SK-N-SH (cell line): Measurements from ENCODE around the gene RIMS1. TPM values are rescaled to one million over a fixed set of nuclear protein-coding genes. Genes with fewer than 3 reads are reported as not detected.
A peak's percentile ranks its signal among the peaks of the same experiment; 100 is the strongest.

Source experiments
- CTCF ChIA-PET: fragments of 300-600, 350-600 bp; formaldehyde crosslinking; extraction: SDS; loops from one replicate; lab custom pipeline; 2021; lab: Yijun Ruan, JAX
- POLR2A ChIA-PET: fragments of 350-600 bp; sonication (Branson Sonifier 250); formaldehyde crosslinking; extraction: SDS; loops from one replicate; lab custom pipeline; 2020; ENCODE audit warnings: antibody characterized with exemption, inconsistent platforms; lab: Yijun Ruan, JAX
- DNase-seq: peaks from one replicate; pipeline ENCODE4 v3.0.0; 2012
- H2AFZ ChIP-seq: fragments of 200-600 bp; sonication (generic); 2 replicates; pipeline ENCODE4 v1.8.1; 2016; ENCODE audit warnings: antibody characterized with exemption, mild to moderate bottlenecking, low read depth
- H3F3A ChIP-seq: fragments of 200-600 bp; sonication (generic); replicated peaks from 2 replicates; pipeline ENCODE3; 2016; ENCODE audit warnings: antibody characterized with exemption, mild to moderate bottlenecking; ENCODE audit not compliant: insufficient read depth
- H3K27ac ChIP-seq, 2 experiments: fragments of 200-500 bp in 1 of 2; fragments of 200-600 bp in 1 of 2; sonication (Bioruptor generic) in 1 of 2; sonication (generic), shearing (Covaris generic) in 1 of 2; 2 replicates each; pipeline versions ENCODE4 v1.5.1 to v1.6.1; 2014 to 2016; ENCODE audit warnings: low read depth in 2 of 2, inconsistent platforms in 1 of 2, low read length in 1 of 2, mild to moderate bottlenecking in 1 of 2, mixed read lengths in 1 of 2
- H3K27me3 ChIP-seq: fragments of 200-600 bp; sonication (generic), shearing (Covaris generic); 2 replicates; pipeline ENCODE4 v1.6.1; 2016; ENCODE audit warnings: mixed run types; ENCODE audit not compliant: insufficient read depth
- H3K36me3 ChIP-seq, 2 experiments: fragments of 200-500 bp in 1 of 2; fragments of 200-600 bp in 1 of 2; sonication (Bioruptor generic) in 1 of 2; sonication (generic) in 1 of 2; replicated peaks in 1 of 2; 2 replicates each; pipeline versions ENCODE3 to v1.5.1; 2014 to 2016; ENCODE audit warnings: low read length in 1 of 2, mild to moderate bottlenecking in 1 of 2; ENCODE audit not compliant: insufficient read depth in 2 of 2, control insufficient read depth in 1 of 2
- H3K4me1 ChIP-seq, 2 experiments: fragments of 200-500 bp in 1 of 2; fragments of 200-600 bp in 1 of 2; sonication (Bioruptor generic) in 1 of 2; sonication (generic), shearing (Covaris generic) in 1 of 2; 2 replicates each; pipeline versions ENCODE4 v1.5.1 to v1.6.1; 2014 to 2016; ENCODE audit warnings: low read depth in 1 of 2, low read length in 1 of 2, mixed run types in 1 of 2; ENCODE audit not compliant: insufficient read depth in 2 of 2, control insufficient read depth in 1 of 2
- H3K4me2 ChIP-seq: fragments of 200-600 bp; sonication (generic), shearing (Covaris generic); 2 replicates; pipeline ENCODE4 v1.6.1; 2017; ENCODE audit warnings: mixed run types
- H3K4me3 ChIP-seq, 2 experiments: fragments of 200-500 bp in 1 of 2; fragments of 200-600 bp in 1 of 2; sonication (Bioruptor generic) in 1 of 2; sonication (generic), shearing (Covaris generic) in 1 of 2; 2 replicates each; pipeline versions ENCODE4 v1.5.1 to v1.8.1; 2014 to 2016; ENCODE audit warnings: low read depth in 2 of 2, inconsistent platforms in 1 of 2, low read length in 1 of 2, mild to moderate bottlenecking in 1 of 2, mixed read lengths in 1 of 2, moderate library complexity in 1 of 2
- H3K79me2 ChIP-seq: fragments of 200-600 bp; sonication (generic); 2 replicates; pipeline ENCODE4 v1.8.1; 2017; ENCODE audit warnings: mild to moderate bottlenecking; ENCODE audit not compliant: insufficient read depth
- H3K9ac ChIP-seq: fragments of 200-600 bp; sonication (generic); 2 replicates; pipeline ENCODE4 v1.6.1; 2017; ENCODE audit warnings: mixed run types
- H3K9me2 ChIP-seq: fragments of 200-600 bp; sonication (generic); 2 replicates; pipeline ENCODE4 v1.6.1; 2017; ENCODE audit warnings: mixed run types
- H3K9me3 ChIP-seq: fragments of 200-600 bp; sonication (generic); 2 replicates; pipeline ENCODE4 v1.6.1; 2017; ENCODE audit warnings: mixed run types, mild to moderate bottlenecking, moderate library complexity
- H4K20me1 ChIP-seq: fragments of 200-600 bp; sonication (generic); 2 replicates; pipeline ENCODE4 v1.6.1; 2017; ENCODE audit warnings: mild to moderate bottlenecking, mixed run types; ENCODE audit not compliant: insufficient read depth
- ELF1 ChIP-seq: IDR thresholded peaks from 2 replicates; pipeline ENCODE4 v1.4.0; 2012
- EP300 ChIP-seq, 2 experiments: IDR thresholded peaks; 2 replicates each; pipeline versions ENCODE4 v1.4.0 to v1.6.1; 2012; ENCODE audit warnings: borderline replicate concordance in 1 of 2, low read depth in 1 of 2, low read length in 1 of 2
- EZH2phosphoT487 ChIP-seq: fragments of 200-600 bp; sonication (generic); IDR thresholded peaks from 2 replicates; pipeline ENCODE4 v1.6.1; 2017; ENCODE audit warnings: low read depth, mixed run types, mild to moderate bottlenecking, antibody characterized with exemption, moderate library complexity, borderline replicate concordance
- FOSL2 ChIP-seq: IDR thresholded peaks from 2 replicates; pipeline ENCODE4 v1.4.0; 2012; ENCODE audit warnings: low read depth, mild to moderate bottlenecking, moderate library complexity, borderline replicate concordance
- FOXM1 ChIP-seq: IDR thresholded peaks from 2 replicates; pipeline ENCODE4 v1.4.0; 2012; ENCODE audit warnings: low read depth, mild to moderate bottlenecking
- NFIC ChIP-seq: IDR thresholded peaks from 2 replicates; pipeline ENCODE4 v1.4.0; 2012; ENCODE audit warnings: borderline replicate concordance
- NRF1 ChIP-seq: IDR thresholded peaks from 2 replicates; pipeline ENCODE4 v1.6.1; 2012; ENCODE audit warnings: low read depth, mild to moderate bottlenecking, low read length
- RFX5 ChIP-seq: IDR thresholded peaks from 2 replicates; pipeline ENCODE4 v1.6.1; 2012; ENCODE audit warnings: mild to moderate bottlenecking, improper control_type of control experiment, low read length
- TCF12 ChIP-seq: IDR thresholded peaks from 2 replicates; pipeline ENCODE4 v1.4.0; 2012
- WGBS: methylation state at CpG from one replicate; pipeline ENCODE4 v1.1.6; 2017; ENCODE audit warnings: low lambda C conversion rate; 5-methylcytosine and 5-hydroxymethylcytosine counted together
- polyA plus RNA-seq, 3 experiments: library from polyadenylated mRNA; depleted of rRNA; stranded (reverse); fragments of >200 nt; gene quantifications; 2 replicates each; pipeline ENCODE4 v1.2.3, GENCODE V29; 2012
- TF ChIP-seq, protein P1 (sequence below): fragments of 150-350 bp; IDR thresholded peaks from 2 replicates; pipeline ENCODE4 v1.6.1; 2017; ENCODE audit warnings: antibody characterized with exemption, low read length, low read depth, borderline replicate concordance
- TF ChIP-seq, protein P2 (sequence below): fragments of 150-350 bp; IDR thresholded peaks from 2 replicates; pipeline ENCODE4 v1.6.1; 2016; ENCODE audit warnings: mild to moderate bottlenecking, low read depth, low read length
- TF ChIP-seq, protein P3 (sequence below): IDR thresholded peaks from 2 replicates; pipeline ENCODE4; 2012
- TF ChIP-seq, protein P4 (sequence below): fragments of 200-600 bp; sonication (generic); IDR thresholded peaks from 2 replicates; pipeline ENCODE4 v1.6.1; 2017; ENCODE audit warnings: antibody characterized with exemption, mild to moderate bottlenecking, moderate library complexity

Gene RIMS1
- polyA plus RNA-seq, 1 of the 3 experiments (the other 2 are of a cell fraction), result 0.20 TPM

DNA sequence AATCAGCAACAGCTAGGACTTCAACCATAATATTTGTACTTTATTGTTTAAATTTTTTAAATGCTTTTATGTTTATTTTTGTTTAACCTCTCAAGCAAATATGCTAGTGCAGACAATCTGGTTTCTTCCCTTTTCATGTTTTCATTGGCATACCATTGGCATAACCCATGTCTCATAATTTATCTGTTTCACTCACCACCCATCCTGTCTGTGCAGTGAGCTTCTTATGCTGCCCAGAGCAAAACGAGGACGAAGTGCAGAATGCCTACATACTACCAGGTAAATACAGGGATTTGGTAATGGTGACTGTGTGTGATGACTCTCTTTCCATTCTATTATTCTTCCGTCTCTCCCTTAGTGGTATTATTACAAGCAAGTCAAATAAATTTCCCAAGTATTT lies 374.1 kb downstream of the RIMS1 start:
- H2AFZ ChIP-seq, result peak overlapping the region; percentile 75
- H3K4me3 ChIP-seq, result peak overlapping the region in 1 of 2 experiments; percentile 18; a peak in 1 of 4 replicates
- no peaks in the 10 kb centered on the region for H4K20me1 ChIP-seq
- H3K36me3 ChIP-seq, result no peaks in the 10 kb centered on the region
- no peaks in the 10 kb centered on the region for H3K9me3 ChIP-seq
- peaks cover 6% of the 10 kb centered on the region for H3F3A ChIP-seq
- H3K27ac ChIP-seq, result peak overlapping the region in 1 of 2 experiments; percentile 54; a peak in 2 of 4 replicates
- H3K9me2 ChIP-seq, result 0 out of 2 replicates have a peak, but pooled peaks cover 3% of the 10 kb centered on the region
- CTCF ChIA-PET, result no interaction called here
- H3K79me2 ChIP-seq, result no peaks in the 10 kb centered on the region
- no peak; a peak in 1 of 4 replicates for TF ChIP-seq EP300 (IDR thresholded peaks at IDR 0.05; ENCODE audit: borderline replicate concordance in 1 of 2, low read depth in 1 of 2, low read length in 1 of 2)
- no peak for TF ChIP-seq ELF1
- peak; percentile 37; the same call in 1 of the 2 replicates for TF ChIP-seq TCF12
- no peak for TF ChIP-seq RFX5
- TF ChIP-seq NRF1, result no peak
- TF ChIP-seq FOXM1, result no peak
- TF ChIP-seq, protein P1, sequence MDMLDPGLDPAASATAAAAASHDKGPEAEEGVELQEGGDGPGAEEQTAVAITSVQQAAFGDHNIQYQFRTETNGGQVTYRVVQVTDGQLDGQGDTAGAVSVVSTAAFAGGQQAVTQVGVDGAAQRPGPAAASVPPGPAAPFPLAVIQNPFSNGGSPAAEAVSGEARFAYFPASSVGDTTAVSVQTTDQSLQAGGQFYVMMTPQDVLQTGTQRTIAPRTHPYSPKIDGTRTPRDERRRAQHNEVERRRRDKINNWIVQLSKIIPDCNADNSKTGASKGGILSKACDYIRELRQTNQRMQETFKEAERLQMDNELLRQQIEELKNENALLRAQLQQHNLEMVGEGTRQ, result no peak
- TF ChIP-seq NFIC, result no peak
- TF ChIP-seq, protein P2, sequence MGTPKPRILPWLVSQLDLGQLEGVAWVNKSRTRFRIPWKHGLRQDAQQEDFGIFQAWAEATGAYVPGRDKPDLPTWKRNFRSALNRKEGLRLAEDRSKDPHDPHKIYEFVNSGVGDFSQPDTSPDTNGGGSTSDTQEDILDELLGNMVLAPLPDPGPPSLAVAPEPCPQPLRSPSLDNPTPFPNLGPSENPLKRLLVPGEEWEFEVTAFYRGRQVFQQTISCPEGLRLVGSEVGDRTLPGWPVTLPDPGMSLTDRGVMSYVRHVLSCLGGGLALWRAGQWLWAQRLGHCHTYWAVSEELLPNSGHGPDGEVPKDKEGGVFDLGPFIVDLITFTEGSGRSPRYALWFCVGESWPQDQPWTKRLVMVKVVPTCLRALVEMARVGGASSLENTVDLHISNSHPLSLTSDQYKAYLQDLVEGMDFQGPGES, result no peak
- TF ChIP-seq, protein P3, sequence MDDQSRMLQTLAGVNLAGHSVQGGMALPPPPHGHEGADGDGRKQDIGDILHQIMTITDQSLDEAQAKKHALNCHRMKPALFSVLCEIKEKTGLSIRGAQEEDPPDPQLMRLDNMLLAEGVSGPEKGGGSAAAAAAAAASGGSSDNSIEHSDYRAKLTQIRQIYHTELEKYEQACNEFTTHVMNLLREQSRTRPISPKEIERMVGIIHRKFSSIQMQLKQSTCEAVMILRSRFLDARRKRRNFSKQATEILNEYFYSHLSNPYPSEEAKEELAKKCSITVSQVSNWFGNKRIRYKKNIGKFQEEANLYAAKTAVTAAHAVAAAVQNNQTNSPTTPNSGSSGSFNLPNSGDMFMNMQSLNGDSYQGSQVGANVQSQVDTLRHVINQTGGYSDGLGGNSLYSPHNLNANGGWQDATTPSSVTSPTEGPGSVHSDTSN, result peak; percentile 42; the same call in 1 of the 2 replicates
- peak overlapping the region; percentile 62 for H3K4me2 ChIP-seq
- no peak overlapping the region for H3K9ac ChIP-seq
- peaks cover 0 to 3% of the 10 kb centered on the region in 2 experiments; a peak in 3 of 4 replicates for H3K4me1 ChIP-seq
- no peak for DNase-seq
- H3K27me3 ChIP-seq, result no peaks in the 10 kb centered on the region
- WGBS, result 82% methylated on average over 3 of the region's 3 CpGs
- POLR2A ChIA-PET, result no interaction called here

DNA sequence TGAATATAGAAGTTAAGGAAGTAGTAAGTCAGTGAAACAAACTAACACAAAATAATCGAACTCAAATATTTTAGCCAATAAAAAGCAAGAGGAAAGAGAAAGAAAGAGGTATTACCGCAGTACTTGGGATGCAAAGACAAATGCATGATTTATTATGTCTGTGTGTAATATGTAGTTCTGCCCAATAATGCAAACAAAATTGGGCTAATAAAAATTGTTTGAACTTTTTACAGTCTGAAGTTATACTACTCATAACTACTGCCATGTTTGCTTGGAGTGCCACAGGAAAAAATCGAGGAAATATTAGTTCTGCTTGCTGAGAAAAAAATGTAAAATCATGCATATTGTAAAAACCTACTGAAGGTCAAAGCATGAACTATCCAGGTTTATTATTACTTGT lies 375.2 kb downstream of the RIMS1 start:
- H3K27ac ChIP-seq, result peak overlapping the region in 1 of 2 experiments; percentile 54; a peak in 2 of 4 replicates

More for the DNA sequence above, 375.2 kb downstream of the RIMS1 start:
- no peak overlapping the region for H3K4me3 ChIP-seq
- H3K9me3 ChIP-seq, result no peaks in the 10 kb centered on the region
- H3K9me2 ChIP-seq, result no peaks in the 10 kb centered on the region
- no peaks in the 10 kb centered on the region for H3K27me3 ChIP-seq
- H3K4me1 ChIP-seq, result peaks cover 0 to 3% of the 10 kb centered on the region in 2 experiments; a peak in 3 of 4 replicates
- WGBS, result 87% methylated on average over 3 of the region's 3 CpGs
- POLR2A ChIA-PET, result no interaction called here
- no peaks in the 10 kb centered on the region for H3K36me3 ChIP-seq
- no peak for DNase-seq
- CTCF ChIA-PET, result interaction anchor here (0.6 kb wide), 1 partner anchor 31 kb away, joined by 3 read pairs; no protein-coding TSS in a partner anchor
- no peaks in the 10 kb centered on the region for H4K20me1 ChIP-seq
- TF ChIP-seq, protein P4, sequence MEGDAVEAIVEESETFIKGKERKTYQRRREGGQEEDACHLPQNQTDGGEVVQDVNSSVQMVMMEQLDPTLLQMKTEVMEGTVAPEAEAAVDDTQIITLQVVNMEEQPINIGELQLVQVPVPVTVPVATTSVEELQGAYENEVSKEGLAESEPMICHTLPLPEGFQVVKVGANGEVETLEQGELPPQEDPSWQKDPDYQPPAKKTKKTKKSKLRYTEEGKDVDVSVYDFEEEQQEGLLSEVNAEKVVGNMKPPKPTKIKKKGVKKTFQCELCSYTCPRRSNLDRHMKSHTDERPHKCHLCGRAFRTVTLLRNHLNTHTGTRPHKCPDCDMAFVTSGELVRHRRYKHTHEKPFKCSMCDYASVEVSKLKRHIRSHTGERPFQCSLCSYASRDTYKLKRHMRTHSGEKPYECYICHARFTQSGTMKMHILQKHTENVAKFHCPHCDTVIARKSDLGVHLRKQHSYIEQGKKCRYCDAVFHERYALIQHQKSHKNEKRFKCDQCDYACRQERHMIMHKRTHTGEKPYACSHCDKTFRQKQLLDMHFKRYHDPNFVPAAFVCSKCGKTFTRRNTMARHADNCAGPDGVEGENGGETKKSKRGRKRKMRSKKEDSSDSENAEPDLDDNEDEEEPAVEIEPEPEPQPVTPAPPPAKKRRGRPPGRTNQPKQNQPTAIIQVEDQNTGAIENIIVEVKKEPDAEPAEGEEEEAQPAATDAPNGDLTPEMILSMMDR, result no peak
- TF ChIP-seq EZH2phosphoT487, result no peak
- TF ChIP-seq FOSL2, result no peak
- TF ChIP-seq, all 33 proteins: peak for 0
- no peak overlapping the region for H3K9ac ChIP-seq
- H2AFZ ChIP-seq, result peak overlapping the region; percentile 75; the same call in 1 of the 2 replicates
- peaks cover 6% of the 10 kb centered on the region for H3F3A ChIP-seq
- peak overlapping the region; percentile 48; the same call in 1 of the 2 replicates for H3K4me2 ChIP-seq
- H3K79me2 ChIP-seq, result no peaks in the 10 kb centered on the region
